HEK293 (cell line): Measurements from ENCODE around the gene ITPR2.

Experiments used
- PBX3 ChIP-seq: sonication (generic); formaldehyde crosslinking; IDR thresholded peaks from 2 replicates; pipeline ENCODE4 v1.8.1; 2022; ENCODE audit warnings: mild to moderate bottlenecking, moderate library complexity, missing genetic modification reagents
- ZBTB20 ChIP-seq: fragments of 450-650 bp; formaldehyde crosslinking; IDR thresholded peaks from 2 replicates; pipeline ENCODE4 v1.5.1; 2016; ENCODE audit warnings: missing biosample characterization, missing genetic modification characterization
- ZBTB21 ChIP-seq: fragments of 450-650 bp; formaldehyde crosslinking; IDR thresholded peaks from 2 replicates; pipeline ENCODE4 v1.5.1; 2017; ENCODE audit warnings: missing biosample characterization, missing genetic modification characterization
- ZNF174 ChIP-seq: fragments of 450-650 bp; formaldehyde crosslinking; IDR thresholded peaks from 2 replicates; pipeline ENCODE4 v1.5.0; 2017; ENCODE audit warnings: missing biosample characterization, mild to moderate bottlenecking, missing genetic modification characterization
- ZNF175 ChIP-seq: fragments of 450-650 bp; formaldehyde crosslinking; IDR thresholded peaks from 2 replicates; pipeline ENCODE4 v1.5.1; 2016; ENCODE audit warnings: missing biosample characterization, missing genetic modification characterization
- ZNF426 ChIP-seq: fragments of 450-650 bp; formaldehyde crosslinking; IDR thresholded peaks from 2 replicates; pipeline ENCODE4 v1.5.1; 2017; ENCODE audit warnings: missing biosample characterization, missing genetic modification characterization, mild to moderate bottlenecking, inconsistent platforms, moderate library complexity
- ZNF610 ChIP-seq: fragments of 450-650 bp; formaldehyde crosslinking; IDR thresholded peaks from 2 replicates; pipeline ENCODE4 v1.5.1; 2016; ENCODE audit warnings: missing biosample characterization, missing genetic modification characterization, borderline replicate concordance
- TF ChIP-seq, protein P1 (sequence below): fragments of 450-650 bp; formaldehyde crosslinking; IDR thresholded peaks from 2 replicates; pipeline ENCODE4 v1.5.1; 2016; ENCODE audit warnings: missing biosample characterization, missing genetic modification characterization
- TF ChIP-seq, protein P2 (sequence below): fragments of 450-650 bp; formaldehyde crosslinking; IDR thresholded peaks from 2 replicates; pipeline ENCODE4 v1.5.1; 2016; ENCODE audit warnings: missing biosample characterization, missing genetic modification characterization

DNA sequence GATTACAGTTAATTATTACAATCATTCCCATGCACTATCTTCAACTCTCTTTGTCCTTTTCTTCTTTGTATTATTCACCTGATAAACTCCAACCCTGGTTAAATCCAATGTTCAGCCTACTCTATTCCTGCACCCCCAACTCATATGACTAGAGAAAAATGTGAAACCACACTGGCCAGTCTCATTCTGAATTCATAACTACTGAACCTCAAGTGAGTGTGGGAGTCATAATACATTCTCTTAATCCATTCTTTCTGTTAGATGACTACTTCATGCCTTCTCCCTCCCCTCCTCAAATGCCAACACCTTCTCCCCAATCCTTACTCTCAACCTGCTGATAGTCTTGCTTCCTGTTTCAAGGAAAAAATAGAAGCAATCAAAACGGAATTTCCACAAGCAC is 22.3 kb upstream of the ITPR2 start:
- TF ChIP-seq, protein P1, sequence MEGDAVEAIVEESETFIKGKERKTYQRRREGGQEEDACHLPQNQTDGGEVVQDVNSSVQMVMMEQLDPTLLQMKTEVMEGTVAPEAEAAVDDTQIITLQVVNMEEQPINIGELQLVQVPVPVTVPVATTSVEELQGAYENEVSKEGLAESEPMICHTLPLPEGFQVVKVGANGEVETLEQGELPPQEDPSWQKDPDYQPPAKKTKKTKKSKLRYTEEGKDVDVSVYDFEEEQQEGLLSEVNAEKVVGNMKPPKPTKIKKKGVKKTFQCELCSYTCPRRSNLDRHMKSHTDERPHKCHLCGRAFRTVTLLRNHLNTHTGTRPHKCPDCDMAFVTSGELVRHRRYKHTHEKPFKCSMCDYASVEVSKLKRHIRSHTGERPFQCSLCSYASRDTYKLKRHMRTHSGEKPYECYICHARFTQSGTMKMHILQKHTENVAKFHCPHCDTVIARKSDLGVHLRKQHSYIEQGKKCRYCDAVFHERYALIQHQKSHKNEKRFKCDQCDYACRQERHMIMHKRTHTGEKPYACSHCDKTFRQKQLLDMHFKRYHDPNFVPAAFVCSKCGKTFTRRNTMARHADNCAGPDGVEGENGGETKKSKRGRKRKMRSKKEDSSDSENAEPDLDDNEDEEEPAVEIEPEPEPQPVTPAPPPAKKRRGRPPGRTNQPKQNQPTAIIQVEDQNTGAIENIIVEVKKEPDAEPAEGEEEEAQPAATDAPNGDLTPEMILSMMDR (tag by site-specific recombination): no peak
- TF ChIP-seq ZNF610: no peak
- TF ChIP-seq, protein P2, sequence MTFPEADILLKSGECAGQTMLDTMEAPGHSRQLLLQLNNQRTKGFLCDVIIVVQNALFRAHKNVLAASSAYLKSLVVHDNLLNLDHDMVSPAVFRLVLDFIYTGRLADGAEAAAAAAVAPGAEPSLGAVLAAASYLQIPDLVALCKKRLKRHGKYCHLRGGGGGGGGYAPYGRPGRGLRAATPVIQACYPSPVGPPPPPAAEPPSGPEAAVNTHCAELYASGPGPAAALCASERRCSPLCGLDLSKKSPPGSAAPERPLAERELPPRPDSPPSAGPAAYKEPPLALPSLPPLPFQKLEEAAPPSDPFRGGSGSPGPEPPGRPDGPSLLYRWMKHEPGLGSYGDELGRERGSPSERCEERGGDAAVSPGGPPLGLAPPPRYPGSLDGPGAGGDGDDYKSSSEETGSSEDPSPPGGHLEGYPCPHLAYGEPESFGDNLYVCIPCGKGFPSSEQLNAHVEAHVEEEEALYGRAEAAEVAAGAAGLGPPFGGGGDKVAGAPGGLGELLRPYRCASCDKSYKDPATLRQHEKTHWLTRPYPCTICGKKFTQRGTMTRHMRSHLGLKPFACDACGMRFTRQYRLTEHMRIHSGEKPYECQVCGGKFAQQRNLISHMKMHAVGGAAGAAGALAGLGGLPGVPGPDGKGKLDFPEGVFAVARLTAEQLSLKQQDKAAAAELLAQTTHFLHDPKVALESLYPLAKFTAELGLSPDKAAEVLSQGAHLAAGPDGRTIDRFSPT (tag by site-specific recombination): no peak
- TF ChIP-seq ZNF175 (tag by site-specific recombination): no peak
- no peak for TF ChIP-seq PBX3 (CRISPR knock-in tag)
- TF ChIP-seq ZBTB21: no peak
- no peak for TF ChIP-seq ZNF174
- no peak for TF ChIP-seq ZBTB20
- TF ChIP-seq ZNF426 (tag by site-specific recombination): no peak
